ENCODE measurements around the gene CCDC134.
"Not testable (repeated sequence)": the region's sequence is repeated elsewhere in the genome, so short reads cannot be mapped to it uniquely, and the experiment has no call there.

The CCDC134 gene

GRCh38 chr22:41825376-41825775, 24.9 kb downstream of the CCDC134 start:
- no peak for DNase-seq

DNA sequence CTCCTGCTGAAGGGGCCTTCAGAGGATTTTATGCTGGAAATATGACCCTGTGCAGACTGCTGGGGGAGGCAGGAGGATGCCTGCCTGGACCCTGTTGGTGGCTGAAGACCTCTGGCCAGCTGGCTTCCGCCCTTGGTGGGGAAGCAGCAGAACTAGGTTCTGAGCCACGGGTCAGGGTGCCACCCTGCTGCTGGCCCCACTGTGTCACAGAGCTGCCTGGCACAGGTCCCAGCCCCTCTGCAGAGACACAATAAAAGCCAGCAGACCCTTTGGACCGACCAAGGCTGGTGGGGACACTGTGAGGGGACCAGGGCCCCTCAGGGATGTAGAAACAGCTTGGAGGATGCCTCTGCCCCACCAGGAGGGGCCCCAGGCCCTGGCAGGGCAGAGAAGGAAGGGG, 25.5 kb downstream of the CCDC134 start:
- no peak for DNase-seq

- no peak for DNase-seq
These were observed 26.2 kb downstream of the CCDC134 start for GRCh38 chr22:41826430-41827383.

DNA sequence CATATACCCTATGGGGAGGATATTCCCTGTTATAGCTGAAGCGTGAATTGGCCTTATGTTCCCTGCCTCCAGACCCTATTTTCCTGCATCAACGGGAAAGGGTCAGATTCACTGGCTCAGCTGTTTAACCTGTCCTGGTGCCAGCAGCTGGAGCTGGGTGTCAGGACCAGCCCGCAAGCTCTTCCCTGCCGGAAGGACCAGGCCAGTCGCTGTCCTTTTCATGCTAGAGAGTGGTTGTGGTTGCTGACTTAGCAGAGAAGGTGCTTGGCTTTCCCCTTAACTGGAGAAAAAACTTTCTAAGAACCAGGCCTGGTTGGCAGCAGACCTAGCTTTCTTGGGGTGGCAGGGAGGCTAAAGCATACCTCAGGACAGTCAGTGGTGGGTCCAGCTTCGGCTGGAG, 27.2 kb downstream of the CCDC134 start:
- DNase-seq: no peak

- no peak for DNase-seq
These were observed 28.0 kb downstream of the CCDC134 start for GRCh38 chr22:41828516-41828915.

- DNase-seq: peak; percentile 62
These were observed 29.7 kb downstream of the CCDC134 start for GRCh38 chr22:41830174-41830573.

DNA sequence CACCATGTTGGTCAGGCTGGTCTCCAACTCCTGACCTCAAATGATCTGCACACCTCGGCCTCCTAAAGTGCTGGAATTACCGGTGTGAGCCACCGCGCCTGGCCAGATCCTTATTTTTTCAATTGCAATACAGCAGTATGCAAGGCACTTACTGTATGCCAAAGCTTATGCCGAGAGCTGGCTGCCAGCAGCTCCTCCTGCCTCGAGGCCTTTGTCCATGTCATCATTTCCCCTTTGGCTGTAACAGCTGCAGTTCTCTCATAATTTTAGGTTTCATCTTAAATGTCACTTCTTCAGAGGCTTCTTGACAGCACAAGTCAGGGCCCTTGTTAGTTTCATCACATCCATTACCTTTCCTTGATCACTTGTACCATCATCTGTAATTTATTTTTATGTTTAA, 30.9 kb downstream of the CCDC134 start:
- DNase-seq: peak; percentile 63

- DNase-seq: no peak
These were observed 31.5 kb downstream of the CCDC134 start for GRCh38 chr22:41831828-41832552.

- DNase-seq: peak; percentile 100
These were observed 32.3 kb downstream of the CCDC134 start, which contains the start of gene SREBF2 for GRCh38 chr22:41832553-41833368. TSS of gene SREBF2 (plus strand) at chr22:41833105. CDS start at chr22:41833271, 166 bp downstream.

DNA sequence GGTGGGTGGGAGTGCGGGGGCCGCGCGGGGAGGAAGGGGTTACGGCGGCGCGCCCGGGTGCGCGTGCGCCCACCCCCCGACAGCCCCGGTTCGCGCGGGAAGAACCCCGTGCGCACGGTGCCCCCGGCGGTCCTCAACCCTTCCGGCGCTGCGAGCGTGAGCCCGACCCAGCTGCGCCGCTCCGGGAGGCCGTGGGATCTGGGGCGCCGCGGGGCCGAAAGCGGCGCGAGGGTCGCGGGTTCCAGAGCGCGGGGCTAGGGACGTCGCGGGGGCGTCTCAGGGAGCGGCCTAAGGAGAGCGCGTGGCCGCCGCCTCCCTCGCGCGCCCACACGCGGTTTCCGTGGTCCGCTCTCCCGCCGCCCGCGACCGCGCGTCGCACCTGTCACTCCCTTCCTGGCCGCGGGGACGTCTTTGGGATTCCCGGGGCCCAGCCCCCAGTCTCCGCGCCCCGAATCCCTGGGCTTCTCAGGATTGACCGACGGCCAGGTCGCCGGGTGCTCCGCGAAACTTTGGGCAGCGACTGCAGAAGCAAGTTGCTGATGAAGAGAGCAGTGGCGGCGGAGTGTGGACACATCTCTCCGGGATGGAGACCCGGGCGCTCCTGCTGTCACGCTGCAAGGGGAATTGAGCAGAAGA, 33.0 kb downstream of the CCDC134 start:
- peak; percentile 61 for DNase-seq

- peak; percentile 53 for DNase-seq
These were observed 33.8 kb downstream of the CCDC134 start for GRCh38 chr22:41834005-41834944.

DNA sequence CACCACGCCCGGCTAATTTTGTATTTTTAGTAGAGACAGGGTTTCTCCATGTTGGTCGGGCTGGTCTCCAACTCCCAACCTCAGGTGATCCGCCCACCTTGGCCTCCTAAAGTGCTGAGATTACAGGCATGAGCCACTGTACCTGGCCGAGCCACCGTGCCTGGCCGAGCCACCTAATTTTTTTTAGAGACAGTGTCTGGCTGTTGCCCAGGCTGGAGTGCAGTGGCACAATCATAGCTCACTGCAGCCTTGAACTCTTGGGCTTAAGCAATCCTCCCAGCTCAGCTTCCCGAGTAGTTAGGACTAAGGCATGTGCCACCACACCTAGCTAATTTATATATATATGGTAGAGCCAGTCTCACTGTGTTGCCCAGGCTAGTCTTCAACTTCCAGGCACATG, 35.0 kb downstream of the CCDC134 start:
- not testable (repeated sequence) for DNase-seq

- DNase-seq: no peak
These were observed 36.1 kb downstream of the CCDC134 start for GRCh38 chr22:41836551-41836950.

GRCh38 chr22:41838842-41839618, 38.6 kb downstream of the CCDC134 start:
- no peak for DNase-seq

DNA sequence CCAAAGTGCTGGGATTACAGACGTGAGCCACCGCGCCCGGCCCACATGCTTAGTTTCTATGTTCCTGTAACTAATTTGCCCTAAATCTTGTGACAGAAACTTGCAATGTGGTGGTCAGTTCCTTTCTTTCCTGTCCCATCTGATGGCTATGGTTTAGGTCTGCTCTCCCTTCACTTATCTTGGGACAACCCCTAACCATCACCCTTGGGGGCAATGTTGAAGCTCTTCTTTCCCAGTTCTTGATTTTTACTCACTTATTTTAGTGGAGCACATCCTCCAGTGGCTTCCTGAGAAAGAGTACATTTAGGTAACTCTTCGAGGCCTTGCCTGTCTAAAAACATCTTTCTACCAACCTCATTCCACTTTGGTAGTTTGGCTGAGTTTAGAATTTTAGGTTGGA, 39.7 kb downstream of the CCDC134 start:
- no peak for DNase-seq

DNA sequence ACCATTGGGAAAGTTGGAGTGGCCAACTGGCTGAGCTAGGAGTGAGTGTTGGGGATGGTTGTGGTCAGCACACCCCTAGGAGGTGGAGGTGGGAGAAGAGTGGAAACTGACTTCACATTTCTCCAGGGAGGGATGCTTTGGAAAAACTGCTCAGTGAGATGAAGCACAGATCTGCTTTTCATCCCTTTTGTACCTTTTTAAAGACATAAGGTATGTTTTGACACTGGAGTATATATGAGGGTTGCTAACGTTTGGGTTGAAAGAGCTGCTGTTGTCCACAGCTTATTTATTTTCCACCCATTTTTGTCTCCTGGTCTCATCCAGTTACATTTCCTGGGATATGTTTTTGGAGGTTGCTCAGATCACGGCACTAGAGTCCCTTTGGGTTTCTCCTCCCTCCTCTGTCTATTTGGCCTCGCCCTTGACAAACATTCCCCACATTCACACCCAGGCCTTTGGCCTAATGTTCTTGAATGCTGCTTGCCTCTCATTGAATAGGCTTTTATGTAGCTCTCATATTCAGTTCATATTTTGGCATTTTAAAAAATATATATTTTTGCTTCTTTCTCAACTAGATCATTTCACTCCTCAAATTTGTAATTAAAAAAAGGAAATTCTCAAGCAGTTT, 40.7 kb downstream of the CCDC134 start:
- DNase-seq: no peak

GRCh38 chr22:41842996-41843970, 42.8 kb downstream of the CCDC134 start:
- no peak for DNase-seq

DNA sequence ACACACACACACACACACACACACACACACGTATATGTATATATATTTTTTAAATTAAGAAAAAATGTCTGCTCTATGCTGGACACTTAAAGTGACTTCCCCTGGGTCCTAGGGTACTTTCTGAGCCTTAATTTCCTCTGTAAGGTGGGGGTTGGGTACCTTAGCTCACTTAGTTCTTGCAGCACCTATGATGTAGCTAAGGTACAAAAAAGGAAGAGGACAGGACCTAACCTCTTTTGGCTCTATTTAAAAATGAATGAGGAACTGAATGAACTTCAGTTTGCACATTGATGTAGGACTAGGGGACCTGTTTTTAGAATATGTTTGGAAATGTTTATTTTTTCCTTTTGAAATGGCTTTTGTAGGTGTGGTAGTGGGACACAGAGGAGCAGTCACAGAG, 43.6 kb downstream of the CCDC134 start:
- no peak for DNase-seq

- DNase-seq: no peak
These were observed 44.0 kb downstream of the CCDC134 start for GRCh38 chr22:41844513-41844912.
